GM19351 (cell line): ENCODE results near the gene C10orf67.

Source experiments
- ATAC-seq: cut with Tn5 transposase; IDR thresholded peaks from one replicate; pipeline ENCODE4 v1.9.1; 2021; ENCODE audit warnings: mild to moderate bottlenecking, moderate library complexity; ENCODE audit not compliant: unreplicated experiment

The C10orf67 gene

GRCh38 chr10:23199768-23200511 is 144.7 kb downstream of the C10orf67 start:
- no peak for ATAC-seq

GRCh38 chr10:23198940-23199767 is 145.4 kb downstream of the C10orf67 start:
- ATAC-seq: no peak

DNA sequence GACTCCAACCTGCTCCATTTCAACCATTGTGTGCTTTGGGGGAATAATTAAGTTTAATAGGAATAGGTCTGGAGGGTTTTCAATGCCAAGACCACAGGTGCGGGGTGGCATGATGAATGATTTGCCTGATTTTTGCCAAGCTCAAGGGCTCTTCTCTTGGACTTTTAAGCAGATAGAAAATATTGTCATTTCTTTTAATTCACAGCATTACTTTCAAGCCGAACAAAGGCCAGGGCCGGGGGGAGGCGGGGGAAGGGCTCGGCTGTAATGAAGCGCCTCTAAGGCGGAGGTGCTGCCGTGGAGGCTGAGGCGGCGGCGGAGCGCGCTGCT is 146.0 kb downstream of the C10orf67 start:
- no peak for ATAC-seq

GRCh38 chr10:23197416-23197861 is 147.2 kb downstream of the C10orf67 start:
- ATAC-seq: no peak

DNA sequence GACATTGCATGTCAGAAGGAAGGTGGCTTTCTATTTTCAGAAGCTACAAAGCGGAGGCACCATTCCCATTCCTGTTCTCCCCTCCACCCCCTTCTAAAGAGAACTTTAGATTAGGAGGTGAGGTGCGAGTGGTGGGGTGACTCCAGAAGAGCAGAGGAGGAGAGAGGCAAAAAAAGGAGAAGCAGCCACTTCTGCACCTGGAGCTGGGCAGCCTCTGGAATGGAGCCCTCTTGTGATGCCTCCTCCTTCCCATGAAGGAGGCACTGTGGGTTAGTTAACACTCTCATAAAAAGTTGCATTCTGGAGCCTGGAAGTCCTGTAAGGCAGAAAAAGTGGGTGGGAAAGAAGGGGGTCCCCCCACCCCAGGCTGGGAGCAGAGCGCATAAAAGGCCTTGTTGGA is 147.7 kb downstream of the C10orf67 start:
- ATAC-seq: no peak

DNA sequence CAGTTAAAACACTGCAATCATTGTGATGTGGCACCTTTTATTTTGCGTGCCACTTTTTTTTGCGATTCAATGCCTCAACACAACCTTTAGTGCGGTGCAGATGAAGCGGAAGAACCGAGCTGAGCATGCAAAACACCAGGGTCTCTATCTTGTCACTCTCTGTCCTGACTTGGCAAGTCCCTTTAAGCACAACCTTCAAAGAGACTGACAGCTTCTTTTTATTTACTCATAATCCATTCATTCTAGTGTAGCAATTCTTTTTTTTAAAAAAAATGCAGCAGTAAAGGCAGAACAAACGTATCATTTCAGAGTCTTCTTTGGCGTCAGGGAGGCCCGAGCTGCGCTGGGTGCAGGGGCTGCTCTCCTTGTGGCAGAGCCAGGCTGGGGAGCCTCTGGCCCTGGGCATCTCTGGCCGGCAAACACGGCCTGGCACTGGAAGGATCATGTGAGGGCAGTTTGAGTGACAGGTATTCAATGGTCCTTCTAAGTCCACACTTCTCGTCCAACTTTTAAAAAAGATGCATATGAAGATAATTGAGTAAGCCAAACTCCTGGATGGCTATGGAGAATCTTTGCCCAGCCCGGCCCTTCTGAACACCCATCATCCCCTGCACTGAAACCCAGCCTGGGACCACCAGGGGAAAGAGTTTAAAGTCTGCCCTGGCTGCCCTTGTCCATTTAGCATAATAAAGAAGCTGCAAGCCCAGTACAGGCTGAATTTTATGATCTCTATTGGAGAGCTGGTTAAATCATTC is 148.6 kb downstream of the C10orf67 start:
- no peak for ATAC-seq

- ATAC-seq: no peak
These were observed 149.4 kb downstream of the C10orf67 start for GRCh38 chr10:23194966-23195845.

DNA sequence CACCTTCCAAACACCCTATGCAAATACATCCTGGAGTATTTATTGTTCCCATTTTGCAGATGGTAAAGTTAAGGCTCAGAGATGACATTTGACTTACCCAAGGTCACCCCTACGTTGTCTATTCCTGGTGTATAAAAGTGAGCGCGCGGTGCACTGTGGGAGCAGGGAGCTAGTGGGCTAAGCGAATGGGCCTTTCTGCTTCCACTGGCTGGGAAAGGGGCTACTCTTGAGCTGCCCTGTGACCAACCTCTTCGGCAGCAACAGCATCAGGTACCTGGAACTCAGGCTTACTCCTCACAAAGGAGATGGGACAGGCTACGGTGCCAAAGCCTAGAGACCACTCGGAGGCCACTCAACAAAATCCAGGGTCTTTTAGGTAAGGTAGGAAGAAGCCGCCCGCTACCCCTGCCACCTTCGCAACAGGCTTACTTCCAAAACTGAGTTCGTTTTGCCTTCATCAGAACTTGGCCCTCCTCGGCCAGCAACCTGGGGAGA is 150.1 kb downstream of the C10orf67 start:
- ATAC-seq: no peak

- no peak for ATAC-seq
These were observed 151.0 kb downstream of the C10orf67 start for GRCh38 chr10:23193435-23194074.

DNA sequence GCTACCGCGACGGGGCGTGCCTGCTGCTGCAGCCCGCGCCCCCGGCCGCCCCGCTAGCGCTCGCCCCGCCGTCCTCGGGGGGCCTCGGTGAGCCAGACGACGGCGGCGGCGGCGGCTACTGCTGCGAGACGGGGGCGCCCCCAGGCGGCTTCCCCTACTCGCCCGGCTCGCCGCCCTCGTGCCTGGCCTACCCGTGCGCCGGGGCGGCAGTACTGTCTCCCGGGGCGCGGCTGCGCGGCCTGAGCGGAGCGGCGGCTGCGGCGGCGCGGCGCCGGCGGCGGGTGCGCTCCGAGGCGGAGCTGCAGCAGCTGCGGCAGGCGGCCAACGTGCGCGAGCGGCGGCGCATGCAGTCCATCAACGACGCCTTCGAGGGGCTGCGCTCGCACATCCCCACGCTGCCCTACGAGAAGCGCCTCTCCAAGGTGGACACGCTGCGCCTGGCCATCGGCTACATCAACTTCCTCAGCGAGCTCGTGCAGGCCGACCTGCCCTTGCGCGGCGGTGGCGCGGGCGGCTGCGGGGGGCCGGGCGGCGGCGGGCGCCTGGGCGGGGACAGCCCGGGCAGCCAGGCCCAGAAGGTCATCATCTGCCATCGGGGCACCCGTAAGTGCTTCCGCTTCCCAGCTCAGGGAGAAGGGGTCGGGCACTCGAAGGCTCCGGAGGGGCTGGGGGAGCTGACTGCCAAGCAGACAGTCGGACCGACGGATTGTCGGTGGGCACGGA is 151.7 kb downstream of the C10orf67 start:
- no peak for ATAC-seq

DNA sequence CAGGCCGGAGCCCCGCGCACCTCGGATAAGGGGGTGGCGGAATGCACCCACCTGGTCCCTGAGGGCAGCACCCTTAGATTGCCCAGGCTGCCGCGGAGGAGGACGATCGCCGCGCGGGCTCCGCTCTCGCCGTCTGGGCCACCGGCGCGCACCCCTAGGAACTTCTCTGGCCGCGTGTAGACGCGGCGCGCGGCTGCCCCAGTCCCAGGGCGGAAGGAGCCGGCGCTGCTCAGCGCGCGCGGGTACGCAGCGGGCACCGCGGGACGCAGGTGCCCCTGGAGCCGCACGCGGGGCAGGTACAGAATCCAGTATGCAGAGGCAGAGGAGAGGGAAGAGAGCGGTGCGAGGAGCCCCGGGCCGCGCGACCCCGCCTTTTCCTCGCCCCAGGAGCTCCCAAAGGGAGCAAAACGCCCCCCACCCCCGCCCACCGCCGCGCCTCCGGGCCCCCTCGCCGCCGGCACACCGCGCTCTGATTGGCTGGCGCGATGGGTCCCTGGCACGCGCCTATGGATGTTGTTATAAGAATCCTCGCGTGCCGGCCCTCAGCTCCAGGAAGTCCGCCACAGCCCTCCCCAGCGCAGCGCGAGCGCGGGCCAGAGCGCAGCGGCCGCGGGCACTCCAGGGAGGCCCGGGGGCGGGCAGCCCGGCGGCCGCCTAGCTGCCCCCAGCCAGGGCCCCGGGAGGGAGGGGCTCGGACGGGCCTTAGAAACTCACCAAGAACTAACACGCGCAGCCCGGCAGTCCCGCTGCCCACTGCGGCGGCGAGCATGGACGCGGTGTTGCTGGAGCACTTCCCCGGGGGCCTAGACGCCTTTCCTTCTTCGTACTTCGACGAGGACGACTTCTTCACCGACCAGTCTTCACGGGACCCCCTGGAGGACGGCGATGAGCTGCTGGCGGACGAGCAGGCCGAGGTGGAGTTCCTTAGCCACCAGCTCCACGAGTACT is 152.6 kb downstream of the C10orf67 start, which contains the start of gene PTF1A:
TSS of gene PTF1A (plus strand) at position 549 of the 948 bp plus-strand sequence. CDS start at position 768, 219 bp downstream.
- no peak for ATAC-seq

DNA sequence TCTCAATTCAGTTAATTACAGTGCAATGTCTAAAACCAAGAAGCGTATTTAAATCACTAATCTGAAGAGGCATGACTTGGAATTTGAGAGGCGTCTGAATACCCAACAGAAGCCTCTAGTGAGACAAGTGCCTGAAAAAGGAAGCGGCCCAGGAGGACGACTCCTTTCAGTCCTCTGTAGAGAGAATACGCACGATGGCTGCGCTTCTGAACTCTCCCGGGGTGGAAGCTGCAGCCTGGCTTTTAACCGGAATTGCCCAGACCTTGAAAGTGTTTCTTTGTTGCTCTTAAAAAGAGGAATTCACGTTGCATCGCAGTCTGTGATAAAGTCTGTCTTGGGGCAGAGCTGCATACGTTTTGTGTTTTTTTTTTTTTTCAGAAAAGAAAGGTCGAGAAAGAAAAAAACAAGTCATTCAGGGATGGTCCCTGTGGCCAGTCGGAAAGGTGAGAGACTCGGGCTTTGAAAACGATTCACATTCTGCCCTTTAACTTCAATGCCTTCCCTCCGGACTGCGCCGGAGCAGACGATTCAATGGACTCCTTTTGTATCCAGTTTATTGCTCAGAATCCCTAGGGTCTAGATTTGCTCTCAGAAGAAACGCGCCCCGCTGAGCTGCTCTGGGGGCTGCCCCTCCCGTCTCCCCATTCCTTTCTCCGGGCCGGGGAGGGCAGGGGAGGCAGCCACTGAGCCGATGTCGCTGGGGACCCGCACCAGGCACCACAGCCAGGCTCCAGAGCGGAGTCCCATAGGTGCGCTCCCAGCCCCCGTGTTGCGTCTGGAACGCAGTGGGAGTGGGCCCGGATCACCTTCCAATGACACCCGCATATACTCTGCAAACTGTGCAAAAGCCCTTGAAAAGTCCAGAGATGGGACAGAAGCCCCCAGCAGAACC is 153.5 kb downstream of the C10orf67 start:
- ATAC-seq: no peak

- no peak for ATAC-seq
These were observed 155.6 kb downstream of the C10orf67 start for GRCh38 chr10:23189024-23189423.

DNA sequence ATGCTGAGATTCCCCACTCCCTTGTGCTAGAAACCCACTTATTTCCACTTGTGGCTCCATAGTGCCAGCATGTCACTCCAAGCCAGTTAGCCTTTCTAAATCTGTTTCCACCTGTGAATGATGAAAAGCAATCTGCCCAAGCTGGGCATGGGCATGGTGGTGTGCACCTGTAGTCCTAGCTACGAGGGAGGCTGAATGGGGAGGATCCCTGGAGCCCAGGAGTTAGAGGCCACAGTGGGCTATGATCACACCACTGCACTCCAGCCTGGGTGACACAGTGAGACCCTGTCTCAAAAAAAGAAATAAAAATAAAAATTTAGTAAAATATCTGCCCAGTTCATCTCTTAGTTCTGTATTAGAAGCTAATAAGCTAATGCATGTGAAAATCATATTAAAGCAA is 157.4 kb downstream of the C10orf67 start:
- ATAC-seq: no peak

DNA sequence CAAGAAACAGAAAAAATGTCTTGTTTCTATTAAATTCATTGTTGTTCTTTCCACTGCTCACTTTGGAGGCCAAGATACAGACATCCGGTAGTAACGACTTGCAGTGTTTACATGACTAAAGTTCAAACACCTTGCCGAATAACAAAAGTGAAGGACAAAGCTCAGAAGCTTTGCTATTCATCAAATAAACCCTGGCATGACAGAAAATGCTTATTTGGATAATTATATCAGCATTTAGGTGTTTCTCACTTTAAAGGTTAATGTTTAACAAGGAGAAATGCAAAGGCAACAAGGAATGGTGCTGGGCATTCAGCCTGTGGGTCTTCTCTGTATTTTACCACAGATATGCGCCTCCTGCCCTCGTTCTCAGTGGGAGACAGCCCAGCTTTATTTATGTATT is 157.9 kb downstream of the C10orf67 start:
- no peak for ATAC-seq

DNA sequence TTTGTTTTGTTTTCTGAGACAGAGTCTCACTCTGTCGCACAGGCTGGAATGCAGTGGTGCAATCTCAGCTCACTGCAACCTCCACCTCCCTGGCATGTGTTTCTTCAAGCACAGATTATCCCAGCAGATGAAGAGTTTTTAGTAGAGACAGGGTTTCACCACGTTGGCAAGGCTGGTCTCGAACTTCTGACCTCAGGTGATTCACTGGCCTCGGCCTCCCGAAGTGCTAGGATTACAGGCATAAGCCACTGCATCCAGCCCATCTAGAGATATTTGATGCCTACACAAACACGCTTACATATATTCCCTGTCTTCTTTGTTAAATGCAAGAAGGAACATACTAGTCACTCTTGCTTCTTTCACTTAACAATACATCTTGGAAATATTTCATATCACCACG is 158.4 kb downstream of the C10orf67 start:
- ATAC-seq: no peak

GRCh38 chr10:23174977-23175512 is 169.6 kb downstream of the C10orf67 start:
- no peak for ATAC-seq
